B cell (primary cell): Measurements from ENCODE around the gene KCTD18. TPM values are rescaled to one million over a fixed set of nuclear protein-coding genes. Genes with fewer than 3 reads are reported as not detected.

Source experiments
- ATAC-seq: fragments of 200-7000 bp; cut with Tn5 transposase; one replicate; pipeline ENCODE4 v1.10.0; 2021; ENCODE audit warnings: low read depth, mild to moderate bottlenecking, moderate number of reproducible peaks, moderate library complexity
- CTCF ChIA-PET: fragments of 350-600 bp; sonication (Branson Sonifier 250); formaldehyde crosslinking; loops from one replicate; lab custom pipeline; 2021; ENCODE audit warnings: antibody characterized with exemption, inconsistent platforms; lab: Charles Lee
- POLR2A ChIA-PET: fragments of 350-600 bp; sonication (Branson Sonifier 250); formaldehyde crosslinking; loops from one replicate; lab custom pipeline; 2021; ENCODE audit warnings: antibody characterized with exemption; lab: Charles Lee
- DNase-seq: peaks from one replicate; pipeline ENCODE4 v3.0.0; 2013
- H2AFZ ChIP-seq: 2 replicates; pipeline ENCODE4 v1.6.1; 2012; ENCODE audit warnings: mild to moderate bottlenecking, low read depth, low read length; ENCODE audit not compliant: insufficient read depth, poor library complexity, severe bottlenecking
- H3K27ac ChIP-seq, 2 donors: 1 replicate in 1 of 2; 2 replicates in 1 of 2; pipeline ENCODE4 v1.5.1; 2012 to 2013; ENCODE audit warnings: low read length in 2 of 2, mild to moderate bottlenecking in 2 of 2, moderate library complexity in 1 of 2
- H3K27me3 ChIP-seq, 4 experiments: fragments of 200-600 bp in 1 of 4; sonication (generic) in 1 of 4; replicated peaks in 1 of 4; 1 replicate in 2 of 4; 2 replicates in 2 of 4; pipeline versions ENCODE4 v1.6.1 to v1.7.0; 2013 to 2016; ENCODE audit warnings: low read length in 3 of 4, mild to moderate bottlenecking in 2 of 4, mixed read lengths in 1 of 4, moderate library complexity in 1 of 4; ENCODE audit not compliant: insufficient read depth in 4 of 4, control insufficient read depth in 3 of 4; ENCODE audit errors: control extremely low read depth in 1 of 4
- H3K36me3 ChIP-seq, 2 experiments: replicated peaks in 1 of 2; 1 replicate in 1 of 2; 2 replicates in 1 of 2; pipeline versions ENCODE4 v1.6.1 to v1.7.1; 2013; ENCODE audit warnings: low read length in 1 of 2; ENCODE audit not compliant: insufficient read depth in 2 of 2, control insufficient read depth in 1 of 2; ENCODE audit errors: control extremely low read depth in 1 of 2, extremely low read depth in 1 of 2
- H3K4me1 ChIP-seq, 2 donors: fragments of 200-600 bp in 1 of 2; sonication (generic) in 1 of 2; 1 replicate in 1 of 2; 2 replicates in 1 of 2; pipeline versions ENCODE4 v1.5.1 to v1.6.1; 2013 to 2017; ENCODE audit warnings: low read length in 2 of 2; ENCODE audit not compliant: control insufficient read depth in 2 of 2, insufficient read depth in 2 of 2
- H3K4me2 ChIP-seq: replicated peaks from 2 replicates; pipeline ENCODE3; 2012; ENCODE audit warnings: mild to moderate bottlenecking, low read depth, low read length; ENCODE audit not compliant: poor library complexity, severe bottlenecking
- H3K4me3 ChIP-seq, 5 experiments: fragments of 200-600 bp in 1 of 5; sonication (generic) in 1 of 5; 1 replicate in 3 of 5; 2 replicates in 2 of 5; pipeline versions ENCODE4 v1.5.1 to v1.7.0; 2011 to 2016; ENCODE audit warnings: low read length in 4 of 5, mild to moderate bottlenecking in 4 of 5, low read depth in 2 of 5, control low read depth in 1 of 5, moderate library complexity in 1 of 5; ENCODE audit not compliant: insufficient read depth in 1 of 5; ENCODE audit errors: control extremely low read depth in 1 of 5, extremely low read depth in 1 of 5
- H3K79me2 ChIP-seq: fragments of 200-600 bp; sonication (generic); one replicate; pipeline ENCODE4 v1.6.0; 2016; ENCODE audit warnings: low read length; ENCODE audit not compliant: control insufficient read depth, insufficient read depth
- H3K9ac ChIP-seq: fragments of 200-600 bp; sonication (generic); 2 replicates; pipeline ENCODE4 v1.6.1; 2017; ENCODE audit warnings: mild to moderate bottlenecking, low read length, moderate library complexity
- H3K9me3 ChIP-seq, 3 donors: one replicate each; pipeline versions ENCODE4 v1.6.1 to v1.7.1; 2013; ENCODE audit warnings: low read length in 2 of 3; ENCODE audit not compliant: control insufficient read depth in 2 of 3, insufficient read depth in 1 of 3; ENCODE audit errors: control extremely low read depth in 1 of 3
- H4K20me1 ChIP-seq: 2 replicates; pipeline ENCODE4 v1.6.0; 2012; ENCODE audit warnings: mild to moderate bottlenecking, low read length; ENCODE audit not compliant: insufficient read depth, control insufficient read depth, poor library complexity, severe bottlenecking
- H3K27ac Mint-ChIP-seq: one replicate; pipeline ENCODE4 v1.8.0; 2021; ENCODE audit warnings: mixed read lengths
- H3K27me3 Mint-ChIP-seq: one replicate; pipeline ENCODE4 v1.8.0; 2021; ENCODE audit warnings: mixed read lengths
- H3K4me1 Mint-ChIP-seq: one replicate; pipeline ENCODE4 v1.8.0; 2021; ENCODE audit warnings: mixed read lengths
- H3K4me3 Mint-ChIP-seq: one replicate; pipeline ENCODE4 v1.8.0; 2021; ENCODE audit warnings: mixed read lengths
- H3K9me3 Mint-ChIP-seq: one replicate; pipeline ENCODE4 v1.8.0; 2022; ENCODE audit warnings: mixed read lengths; ENCODE audit not compliant: insufficient read depth
- CTCF ChIP-seq: fragments of 200-600 bp; IDR thresholded peaks from one replicate; pipeline ENCODE4 v1.8.0; 2022; ENCODE audit warnings: antibody characterized with exemption, mild to moderate bottlenecking
- EZH2 ChIP-seq: IDR thresholded peaks from 2 replicates; pipeline ENCODE4 v1.6.1; 2012; ENCODE audit warnings: borderline replicate concordance, low read depth, mild to moderate bottlenecking, moderate library complexity, low read length; ENCODE audit not compliant: insufficient read depth, poor library complexity, severe bottlenecking
- WGBS: methylation state at CpG from one replicate; pipeline ENCODE4 v1.1.5; 2013; ENCODE audit warnings: missing lambda C conversion rate; ENCODE audit not compliant: insufficient coverage; 5-methylcytosine and 5-hydroxymethylcytosine counted together
- intact Hi-C: fragments of 100-400 bp; cut with micrococcal nuclease; formaldehyde crosslinking; loops from one replicate; pipeline ENCODE4 v1.10.0; 2022
- polyA plus RNA-seq: library from polyadenylated mRNA; depleted of rRNA; stranded (reverse); fragments of >200 nt; gene quantifications from 2 replicates; pipeline ENCODE4 v1.2.3, GENCODE V29; 2012
- total RNA-seq, 2 donors: library from RNA; stranded (reverse); fragments of 120-200 nt in 1 of 2; gene quantifications; 1 replicate in 1 of 2; 2 replicates in 1 of 2; pipeline versions ENCODE4 v1.2.3 to v1.2.4, GENCODE V29; 2013 to 2022

KCTD18 gene
- total and polyA plus RNA-seq, 2 donors (not counting 1 experiment from before 2014, with no cell fraction given): 15.3 to 20.2 TPM

DNA sequence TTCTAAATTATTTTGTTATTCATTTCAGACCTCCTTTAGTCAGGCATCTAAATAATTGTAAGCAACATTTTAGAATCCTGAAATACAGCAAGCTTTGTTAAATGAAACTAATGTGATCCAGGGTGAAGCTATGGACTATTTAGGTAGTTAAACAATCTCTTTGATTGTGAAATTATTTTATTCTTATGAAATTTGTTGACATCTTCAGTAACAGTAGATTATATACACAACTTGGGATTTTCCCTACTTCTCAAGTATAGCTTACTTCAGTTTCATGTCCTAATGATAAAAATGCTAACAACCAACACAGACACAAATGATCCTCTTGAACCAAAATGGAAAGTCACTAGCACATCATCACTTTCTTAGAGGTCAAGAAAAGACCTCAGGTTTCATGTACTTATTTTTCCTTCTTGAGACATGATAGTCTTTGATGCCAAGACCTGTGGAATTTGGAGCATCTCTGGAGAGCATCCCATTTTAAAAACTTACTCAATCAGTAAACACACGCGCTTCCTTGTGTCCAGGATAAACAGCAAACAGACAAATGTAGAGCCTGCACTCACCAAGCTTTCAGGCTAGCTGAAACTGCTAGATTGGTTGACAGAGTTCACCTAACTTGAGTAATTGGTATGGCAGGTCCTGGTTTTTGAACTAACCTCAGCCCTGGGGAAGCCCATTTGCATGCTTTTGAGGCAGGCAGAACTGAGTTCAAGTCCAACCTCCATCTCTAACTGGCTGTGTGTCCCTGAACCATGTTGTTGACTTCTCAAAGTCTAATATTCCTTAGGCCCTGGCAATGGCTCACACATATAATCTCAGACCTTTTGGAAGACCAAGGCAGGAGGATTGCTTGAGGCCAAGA is 47.8 kb downstream of the KCTD18 start:
- Histone ChIP-seq H3K4me2 (no peak overlapping the region), H3K9me3 (no peaks in the 10 kb centered on the region), H2AFZ (no peak overlapping the region), H4K20me1 (no peaks in the 10 kb centered on the region), H3K4me1 (peaks cover 3 to 7% of the 10 kb centered on the region in 2 donors), H3K79me2 (no peaks in the 10 kb centered on the region), H3K36me3 (no peaks in the 10 kb centered on the region), H3K9ac (no peak overlapping the region), H3K27me3 (no peaks in the 10 kb centered on the region), H3K4me3 (no peak overlapping the region), H3K27ac (no peak overlapping the region)
- POLR2A ChIA-PET: no interaction called here
- no peak overlapping the region for H3K4me3 Mint-ChIP-seq
- CTCF ChIA-PET: interaction anchor here (1.1 to 1.6 kb wide), 3 partner anchors 8 to 19 kb away, joined by 3 read pairs; no protein-coding TSS in a partner anchor
- intact Hi-C loops: no loop called here
- ATAC-seq (no peak), DNase-seq (no peak)
- H3K27me3 Mint-ChIP-seq: no peaks in the 10 kb centered on the region
- peaks cover 19% of the 10 kb centered on the region for H3K4me1 Mint-ChIP-seq
- H3K9me3 Mint-ChIP-seq: no peaks in the 10 kb centered on the region
- H3K27ac Mint-ChIP-seq: no peak overlapping the region
- 90% methylated on average over 2 of the region's 2 CpGs for WGBS
- TF ChIP-seq CTCF (no peak), EZH2 (no peak)

- DNase-seq: no peak
- Mint-ChIP-seq H3K9me3 (no peaks in the 10 kb centered on the region), H3K27me3 (no peaks in the 10 kb centered on the region), H3K27ac (no peak overlapping the region), H3K4me1 (peaks cover 35% of the 10 kb centered on the region), H3K4me3 (no peak overlapping the region)
- no peak overlapping the region for H3K4me3 ChIP-seq
- no peaks in the 10 kb centered on the region for H3K36me3 ChIP-seq
- no peaks in the 10 kb centered on the region for H3K79me2 ChIP-seq
- intact Hi-C loops: no loop called here
- 63% methylated on average over 3 of the region's 3 CpGs for WGBS
- H3K9me3 ChIP-seq: no peaks in the 10 kb centered on the region
- H3K9ac ChIP-seq: no peak overlapping the region
- ChIA-PET POLR2A (no interaction called here), CTCF (no interaction called here)
- no peak overlapping the region for H3K4me2 ChIP-seq
- peaks cover 25 to 33% of the 10 kb centered on the region in 2 donors for H3K4me1 ChIP-seq
- TF ChIP-seq CTCF (no peak), EZH2 (no peak)
- ATAC-seq: no peak
- no peak overlapping the region for H2AFZ ChIP-seq
- no peaks in the 10 kb centered on the region for H3K27me3 ChIP-seq
- H3K27ac ChIP-seq: no peak overlapping the region
- H4K20me1 ChIP-seq: no peaks in the 10 kb centered on the region
Measured at GRCh38 chr2:200459101-200459500, 50.8 kb downstream of the KCTD18 start.
